H1 (cell line): ENCODE data around the gene FMO5. TPM values are rescaled to one million over a fixed set of nuclear protein-coding genes. Genes with fewer than 3 reads are reported as not detected.

Source experiments
- MAFK ChIP-seq: IDR thresholded peaks from 2 replicates; pipeline ENCODE4 v1.6.1; 2012; ENCODE audit warnings: low read depth, mild to moderate bottlenecking, improper control_type of control experiment, low read length
- SIX5 ChIP-seq: IDR thresholded peaks from 2 replicates; pipeline ENCODE4 v1.6.1; 2011; ENCODE audit warnings: mild to moderate bottlenecking, low read depth, low read length
- polyA plus RNA-seq, 7 experiments: library from polyadenylated mRNA; depleted of rRNA in 3 of 7; stranded (reverse) in 5 of 7; unstranded in 2 of 7; fragments of >200 nt in 5 of 7; fragments of 200-250 nt in 2 of 7; gene quantifications; 1 replicate in 5 of 7; 2 replicates in 1 of 7; 4 replicates in 1 of 7; pipeline versions ENCODE4 v1.2.1 to v1.2.3, GENCODE V29; 2011 to 2013; ENCODE audit warnings: missing spikeins in 2 of 7, mixed read lengths in 2 of 7
- total RNA-seq: library from RNA; stranded (reverse); fragmentation: NEBNext Ultra II Directional; extraction: Animal tissue kit (Norgen Biotek cat#: 25700); gene quantifications from 2 replicates; pipeline ENCODE4 v1.2.1, GENCODE V29; 2021

Gene FMO5
- total and polyA plus RNA-seq, 2 of the 8 experiments (the other 6 are each of a cell fraction or from before 2014, with no cell fraction given) = 0.27 to 0.34 TPM

GRCh38 chr1:147208619-147209018, 16.5 kb downstream of the FMO5 start (continued):
- TF ChIP-seq MAFK (no peak), SIX5 (no peak)
- TF ChIP-seq, all 59 proteins: peak for 0
